CD4-positive, alpha-beta T cell (primary cell): Measurements from ENCODE around the gene CSF2RB. TPM values are rescaled to one million over a fixed set of nuclear protein-coding genes. Genes with fewer than 3 reads are reported as not detected.
"Not testable (repeated sequence)": the region's sequence is repeated elsewhere in the genome, so short reads cannot be mapped to it uniquely, and the experiment has no call there.

Source experiments
- ATAC-seq: fragments of 200-7000 bp; cut with Tn5 transposase; one replicate; pipeline ENCODE4 v1.10.0; 2022; ENCODE audit warnings: mild to moderate bottlenecking; ENCODE audit not compliant: poor library complexity
- CTCF ChIA-PET: fragments of 350-600 bp; sonication (Branson Sonifier 250); formaldehyde crosslinking; loops from one replicate; lab custom pipeline; 2021; ENCODE audit warnings: antibody characterized with exemption, inconsistent platforms; lab: Charles Lee
- POLR2A ChIA-PET: fragments of 350-600 bp; sonication (Branson Sonifier 250); formaldehyde crosslinking; loops from one replicate; lab custom pipeline; 2021; ENCODE audit warnings: antibody characterized with exemption, inconsistent platforms; lab: Charles Lee
- DNase-seq, 14 experiments: peaks; one replicate each; pipeline ENCODE4 v3.0.0-alpha.2; 2013 to 2020; ENCODE audit warnings: mixed read lengths in 2 of 14
- H3K27ac ChIP-seq, 2 donors: one replicate each; pipeline versions ENCODE4 v1.5.1 to v1.7.0; 2013; ENCODE audit warnings: low read length in 2 of 2, low read depth in 1 of 2, mild to moderate bottlenecking in 1 of 2
- H3K27me3 ChIP-seq, 2 experiments: 1 replicate in 1 of 2; 2 replicates in 1 of 2; pipeline versions ENCODE4 v1.6.1 to v1.7.0; 2013; ENCODE audit warnings: low read length in 2 of 2, control low read depth in 1 of 2, mild to moderate bottlenecking in 1 of 2, moderate library complexity in 1 of 2; ENCODE audit not compliant: insufficient read depth in 2 of 2, control insufficient read depth in 1 of 2
- H3K36me3 ChIP-seq: one replicate; pipeline ENCODE4 v1.6.1; 2013; ENCODE audit warnings: low read length, control low read depth; ENCODE audit not compliant: insufficient read depth
- H3K4me1 ChIP-seq: one replicate; pipeline ENCODE4 v1.6.1; 2013; ENCODE audit warnings: low read length, control low read depth; ENCODE audit not compliant: insufficient read depth
- H3K4me3 ChIP-seq: one replicate; pipeline ENCODE4 v1.5.1; 2013; ENCODE audit warnings: mild to moderate bottlenecking, low read length, moderate library complexity
- H3K9me3 ChIP-seq, 2 experiments: 1 replicate in 1 of 2; 2 replicates in 1 of 2; pipeline versions ENCODE4 v1.6.1 to v1.7.0; 2013; ENCODE audit warnings: low read length in 2 of 2, mild to moderate bottlenecking in 2 of 2, control low read depth in 1 of 2, moderate library complexity in 1 of 2; ENCODE audit not compliant: control insufficient read depth in 1 of 2, insufficient read depth in 1 of 2
- H3K27ac Mint-ChIP-seq: one replicate; pipeline ENCODE4 v1.8.0; 2020; ENCODE audit warnings: mixed read lengths
- H3K27me3 Mint-ChIP-seq: one replicate; pipeline ENCODE4 v1.8.0; 2021; ENCODE audit warnings: mixed read lengths
- H3K36me3 Mint-ChIP-seq: one replicate; pipeline ENCODE4 v1.8.0; 2021; ENCODE audit warnings: low read depth, mixed read lengths
- H3K4me1 Mint-ChIP-seq: one replicate; pipeline ENCODE4 v1.8.0; 2021; ENCODE audit warnings: low read depth, mixed read lengths
- H3K4me3 Mint-ChIP-seq: one replicate; pipeline ENCODE4 v1.8.0; 2020; ENCODE audit warnings: mild to moderate bottlenecking, mixed read lengths
- H3K9me3 Mint-ChIP-seq: one replicate; pipeline ENCODE4 v1.8.0; 2020; ENCODE audit warnings: mixed read lengths
- intact Hi-C, 2 experiments: fragments of 100-400 bp; cut with DNase I in 1 of 2; cut with micrococcal nuclease in 1 of 2; formaldehyde crosslinking; loops; one replicate each; pipeline versions ENCODE4 v1.15.1 to v1.9.0; 2023 to 2025; cut with DNase I, micrococcal nuclease
- total RNA-seq, 174 experiments: library from RNA in 2 of 174; stranded (reverse) in 2 of 174; gene quantifications; one replicate each; pipeline ENCODE4 v1.2.3 and lab custom pipeline; 2021 to 2026
- TF ChIP-seq, protein P1 (sequence below): fragments of 200-600 bp; IDR thresholded peaks from one replicate; pipeline ENCODE4 v1.8.0; 2022; ENCODE audit warnings: antibody characterized with exemption, mild to moderate bottlenecking

CSF2RB gene
- total RNA-seq, 2 experiments from 2014 or later, result 1.5 TPM

DNA sequence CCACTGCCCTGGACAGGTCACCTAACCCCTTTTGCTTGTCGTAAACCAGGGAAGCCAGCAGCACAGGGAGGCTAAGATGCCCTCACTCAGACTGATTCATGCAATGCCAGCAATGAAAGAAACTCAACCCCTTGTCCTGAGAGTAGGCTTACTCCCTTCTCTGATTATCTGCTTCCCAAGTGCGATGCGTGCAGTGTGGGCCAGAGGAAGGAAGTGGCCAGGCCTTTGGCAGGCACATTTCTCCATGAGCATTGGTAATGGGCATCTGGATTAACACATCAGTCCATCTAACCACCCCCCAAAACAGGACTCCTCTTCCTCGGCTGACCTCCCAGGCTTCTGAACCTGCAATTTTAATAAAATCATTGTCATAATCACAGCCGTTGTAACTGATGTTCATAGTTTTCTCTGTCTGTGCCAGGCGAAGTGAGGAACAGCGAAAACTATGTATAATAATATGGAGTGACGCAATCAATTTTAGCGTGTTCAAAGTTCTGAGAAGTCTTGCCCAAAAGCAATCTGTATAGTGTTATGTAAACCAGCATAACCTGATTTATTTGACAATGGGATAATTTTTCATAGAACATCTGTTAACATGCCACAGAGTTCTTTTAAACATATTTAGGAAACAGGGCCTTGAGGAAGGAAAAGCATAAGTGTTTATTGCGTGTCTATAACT, 71.9 kb downstream of the CSF2RB start:
- intact Hi-C loops, result no loop called here
- no peaks in the 10 kb centered on the region for H3K4me1 ChIP-seq
- no peak overlapping the region for H3K4me3 ChIP-seq
- no peak overlapping the region for H3K27ac ChIP-seq
- TF ChIP-seq, protein P1, sequence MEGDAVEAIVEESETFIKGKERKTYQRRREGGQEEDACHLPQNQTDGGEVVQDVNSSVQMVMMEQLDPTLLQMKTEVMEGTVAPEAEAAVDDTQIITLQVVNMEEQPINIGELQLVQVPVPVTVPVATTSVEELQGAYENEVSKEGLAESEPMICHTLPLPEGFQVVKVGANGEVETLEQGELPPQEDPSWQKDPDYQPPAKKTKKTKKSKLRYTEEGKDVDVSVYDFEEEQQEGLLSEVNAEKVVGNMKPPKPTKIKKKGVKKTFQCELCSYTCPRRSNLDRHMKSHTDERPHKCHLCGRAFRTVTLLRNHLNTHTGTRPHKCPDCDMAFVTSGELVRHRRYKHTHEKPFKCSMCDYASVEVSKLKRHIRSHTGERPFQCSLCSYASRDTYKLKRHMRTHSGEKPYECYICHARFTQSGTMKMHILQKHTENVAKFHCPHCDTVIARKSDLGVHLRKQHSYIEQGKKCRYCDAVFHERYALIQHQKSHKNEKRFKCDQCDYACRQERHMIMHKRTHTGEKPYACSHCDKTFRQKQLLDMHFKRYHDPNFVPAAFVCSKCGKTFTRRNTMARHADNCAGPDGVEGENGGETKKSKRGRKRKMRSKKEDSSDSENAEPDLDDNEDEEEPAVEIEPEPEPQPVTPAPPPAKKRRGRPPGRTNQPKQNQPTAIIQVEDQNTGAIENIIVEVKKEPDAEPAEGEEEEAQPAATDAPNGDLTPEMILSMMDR, result no peak
- Mint-ChIP-seq H3K4me3 (no peak overlapping the region), H3K9me3 (no peaks in the 10 kb centered on the region), H3K27me3 (peaks cover 29% of the 10 kb centered on the region), H3K36me3 (no peaks in the 10 kb centered on the region), H3K27ac (no peak overlapping the region), H3K4me1 (no peaks in the 10 kb centered on the region)
- peaks cover 9 to 12% of the 10 kb centered on the region in 2 experiments for H3K9me3 ChIP-seq
- ATAC-seq (no peak), DNase-seq (no peak)
- H3K36me3 ChIP-seq, result no peaks in the 10 kb centered on the region
- H3K27me3 ChIP-seq, result peaks cover 9 to 17% of the 10 kb centered on the region in 2 experiments
- ChIA-PET CTCF (no interaction called here), POLR2A (interaction anchor here (0.7 kb wide), 1 partner anchor 443 kb away, joined by 3 read pairs; no protein-coding TSS in a partner anchor)

DNA sequence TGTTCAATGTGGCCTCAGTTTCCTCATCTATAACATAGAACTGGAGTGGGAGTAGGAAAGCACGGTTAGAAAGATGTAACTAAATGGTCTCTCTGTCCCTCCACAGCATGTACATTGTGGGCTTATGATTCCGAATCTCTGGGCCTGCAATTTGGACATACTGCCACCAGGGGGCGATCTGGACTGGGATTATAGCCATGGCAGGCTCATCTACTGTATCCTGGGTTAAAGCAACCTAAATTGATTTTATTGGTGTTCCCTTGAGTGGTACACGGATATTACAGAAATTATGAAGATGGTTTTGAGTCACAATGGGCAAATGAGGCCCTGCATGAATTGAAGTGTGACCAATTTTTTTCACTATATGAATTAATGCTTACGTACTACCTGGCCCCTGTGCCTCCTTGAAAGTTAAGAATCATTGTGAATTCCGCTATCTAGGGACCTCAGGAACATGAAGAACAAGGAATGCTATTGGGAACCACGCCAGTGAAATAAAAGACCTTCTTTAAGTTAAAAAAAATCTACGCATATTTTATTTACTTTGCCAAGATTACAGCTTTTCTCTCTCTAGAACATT, 72.9 kb downstream of the CSF2RB start:
- intact Hi-C loops, result no loop called here
- Mint-ChIP-seq H3K36me3 (no peaks in the 10 kb centered on the region), H3K27ac (no peak overlapping the region), H3K9me3 (no peaks in the 10 kb centered on the region), H3K4me3 (no peak overlapping the region), H3K4me1 (no peaks in the 10 kb centered on the region), H3K27me3 (peaks cover 38% of the 10 kb centered on the region)
- peaks cover 9 to 12% of the 10 kb centered on the region in 2 experiments for H3K9me3 ChIP-seq
- H3K4me3 ChIP-seq, result no peak overlapping the region
- ChIA-PET CTCF (interaction anchor here (3.5 kb wide), 1 partner anchor 9 kb away, joined by 13 read pairs; no protein-coding TSS in a partner anchor), POLR2A (no interaction called here)
- DNase-seq (peak in 5 of 14 experiments; percentile 15 to 46 (median 21)), ATAC-seq (no peak)
- H3K36me3 ChIP-seq, result no peaks in the 10 kb centered on the region
- H3K27me3 ChIP-seq, result peaks cover 12 to 23% of the 10 kb centered on the region in 2 experiments
- no peak overlapping the region for H3K27ac ChIP-seq
- H3K4me1 ChIP-seq, result no peaks in the 10 kb centered on the region
- TF ChIP-seq, protein P1, result peak; percentile 50

DNA sequence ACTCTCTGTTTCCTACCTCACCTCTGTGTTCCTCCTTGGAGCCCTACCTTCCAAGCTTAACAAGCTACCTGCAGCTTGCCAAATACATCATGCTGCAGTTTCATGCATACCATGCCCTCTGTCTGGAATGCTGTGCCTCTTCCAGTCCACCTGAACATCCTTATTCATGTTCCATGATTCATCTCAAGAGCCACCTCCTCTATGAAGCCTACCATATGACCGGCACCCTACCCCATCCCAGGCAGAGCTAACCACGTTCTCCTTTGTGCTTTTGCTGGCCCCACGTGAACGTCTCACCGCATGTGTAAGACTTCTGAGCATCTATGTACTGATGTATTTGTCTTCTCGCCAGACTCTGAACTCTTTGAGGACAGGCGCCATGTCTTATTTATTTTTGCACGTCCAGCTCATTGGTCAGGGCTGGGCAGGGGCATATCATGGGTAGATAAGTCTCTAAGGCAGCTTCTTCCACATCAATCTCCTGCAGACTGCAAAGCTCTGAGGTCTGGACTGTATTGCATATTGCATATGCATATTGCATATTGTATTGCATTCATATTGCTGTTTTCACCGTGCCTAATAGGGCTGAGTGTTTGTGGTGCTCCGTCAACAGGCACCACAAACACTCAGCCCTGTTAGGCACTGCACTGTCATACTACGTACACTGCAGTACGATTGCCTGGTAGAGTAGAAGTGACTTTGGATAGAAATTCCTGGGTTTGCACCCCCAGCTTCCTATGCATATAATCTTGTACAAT, 74.8 kb downstream of the CSF2RB start:
- no peak for ATAC-seq
- no peak overlapping the region for H3K27ac Mint-ChIP-seq
- ChIA-PET POLR2A (no interaction called here), CTCF (interaction anchor here (3.5 kb wide), 1 partner anchor 11 kb away, joined by 13 read pairs; no protein-coding TSS in a partner anchor)
- Histone ChIP-seq H3K27ac (no peak overlapping the region), H3K9me3 (peaks cover 9 to 12% of the 10 kb centered on the region in 2 experiments), H3K4me1 (no peaks in the 10 kb centered on the region), H3K36me3 (no peaks in the 10 kb centered on the region), H3K27me3 (peaks cover 16 to 19% of the 10 kb centered on the region in 2 experiments), H3K4me3 (no peak overlapping the region)
- no peaks in the 10 kb centered on the region for H3K4me1 Mint-ChIP-seq
- TF ChIP-seq, protein P1, result no peak
- no peak for DNase-seq
- H3K9me3 Mint-ChIP-seq, result no peaks in the 10 kb centered on the region
- intact Hi-C loops, result no loop called here
- no peak overlapping the region for H3K4me3 Mint-ChIP-seq
- no peaks in the 10 kb centered on the region for H3K36me3 Mint-ChIP-seq
- peaks cover 37% of the 10 kb centered on the region for H3K27me3 Mint-ChIP-seq

DNA sequence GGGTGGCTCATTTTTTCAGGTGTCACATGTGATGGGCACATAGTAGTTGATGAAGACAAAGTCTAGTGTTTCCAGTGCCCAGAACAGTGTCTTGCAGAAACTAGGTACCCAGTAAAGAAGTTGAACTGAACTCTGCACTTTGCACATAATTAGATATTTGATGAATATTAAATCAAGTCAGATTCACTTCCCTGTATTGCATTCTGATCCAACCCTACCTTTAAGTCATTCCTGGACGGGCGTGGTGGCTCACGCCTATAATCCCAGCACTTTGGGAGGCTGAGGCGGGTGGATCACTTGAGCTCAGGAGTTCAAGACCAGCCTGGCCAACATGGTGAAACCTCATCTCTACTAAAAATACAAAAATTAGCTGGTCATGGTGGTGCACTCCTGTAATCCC, 75.6 kb downstream of the CSF2RB start:
- H3K4me3 Mint-ChIP-seq, H3K4me1 ChIP-seq, H3K27ac ChIP-seq, ATAC-seq, H3K36me3 Mint-ChIP-seq, DNase-seq, H3K36me3 ChIP-seq, H3K27ac Mint-ChIP-seq, H3K9me3 Mint-ChIP-seq, intact Hi-C loops, H3K4me3 ChIP-seq, POLR2A ChIA-PET, H3K4me1 Mint-ChIP-seq: not testable (repeated sequence)
- peaks cover 16 to 17% of the 10 kb centered on the region in 2 experiments for H3K27me3 ChIP-seq
- peaks cover 9 to 12% of the 10 kb centered on the region in 2 experiments for H3K9me3 ChIP-seq
- CTCF ChIA-PET, result interaction anchor here (3.5 kb wide), 1 partner anchor 11 kb away, joined by 13 read pairs; no protein-coding TSS in a partner anchor
- H3K27me3 Mint-ChIP-seq, result peaks cover 37% of the 10 kb centered on the region
